ENCODE measurements around the gene SLIT1. TPM values are rescaled to one million over a fixed set of nuclear protein-coding genes. Genes with fewer than 3 reads are reported as not detected.

SLIT1 gene
- total RNA-seq, 1 donor from 2014 or later, result 0.47 TPM

DNA sequence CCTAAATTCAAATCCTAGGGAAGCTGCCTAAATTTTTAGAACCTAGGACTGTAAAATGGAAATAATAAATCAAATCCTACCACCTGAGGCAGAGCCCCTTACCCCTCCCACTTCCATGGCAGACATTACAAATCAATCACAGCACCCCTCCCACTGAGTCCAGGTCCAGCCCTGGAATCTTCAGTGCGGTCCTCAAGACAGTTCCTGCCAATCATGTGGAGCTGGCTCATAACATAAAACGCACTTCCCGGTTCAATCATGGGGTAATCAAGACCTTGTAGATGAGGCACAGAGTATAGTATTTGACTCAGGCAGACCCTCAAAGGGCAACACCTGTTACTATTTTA is 157.0 kb downstream of the SLIT1 start:
- intact Hi-C loops (cut with micrococcal nuclease), result no loop called here

- intact Hi-C loops (cut with micrococcal nuclease), result no loop called here
Observed at GRCh38 chr10:97028126-97028831, 157.5 kb downstream of the SLIT1 start.

- intact Hi-C loops (cut with micrococcal nuclease), result loop anchor here (1.0 kb wide), 7 partner anchors 115 to 650 kb away; no protein-coding TSS in a partner anchor
Observed at GRCh38 chr10:97025613-97026242, 160.0 kb downstream of the SLIT1 start.

GRCh38 chr10:97024168-97025073 is 161.3 kb downstream of the SLIT1 start:
- intact Hi-C loops (cut with micrococcal nuclease), result loop anchor here (1.0 kb wide), 7 partner anchors 114 to 649 kb away; no protein-coding TSS in a partner anchor

- intact Hi-C loops (cut with micrococcal nuclease), result no loop called here
Observed at GRCh38 chr10:97023401-97024167, 162.2 kb downstream of the SLIT1 start.

- intact Hi-C loops (cut with micrococcal nuclease), result no loop called here
Observed at GRCh38 chr10:97022616-97023015, 163.1 kb downstream of the SLIT1 start.

GRCh38 chr10:97020452-97021400 is 165.0 kb downstream of the SLIT1 start:
- intact Hi-C loops (cut with micrococcal nuclease), result no loop called here

GRCh38 chr10:97019213-97019844 is 166.4 kb downstream of the SLIT1 start:
- intact Hi-C loops (cut with micrococcal nuclease), result no loop called here

- intact Hi-C loops (cut with micrococcal nuclease), result no loop called here
Observed at GRCh38 chr10:97018251-97019212, 167.2 kb downstream of the SLIT1 start.

DNA sequence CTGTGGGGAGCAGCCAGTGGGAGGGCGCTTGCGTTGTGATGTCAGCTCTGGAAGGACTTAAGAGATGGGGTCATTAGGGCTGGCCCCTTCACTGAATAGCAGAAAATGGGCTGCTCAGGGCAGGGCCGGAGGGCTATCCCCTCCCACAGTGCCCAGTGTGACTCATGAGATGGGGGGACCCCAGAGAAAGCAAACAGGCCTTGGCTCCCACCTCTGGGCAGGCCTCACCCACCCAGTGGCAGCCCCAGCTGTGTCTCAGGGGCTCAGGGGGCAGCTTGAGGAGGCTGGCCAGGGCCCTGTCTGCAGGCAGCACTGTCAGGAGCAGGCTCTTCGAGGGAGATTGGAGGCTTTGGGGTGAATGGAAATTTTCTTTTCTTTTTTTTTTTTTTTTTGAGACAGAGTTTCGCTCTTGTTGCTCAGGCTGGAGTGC is 168.3 kb downstream of the SLIT1 start:
- intact Hi-C loops (cut with micrococcal nuclease), result no loop called here

DNA sequence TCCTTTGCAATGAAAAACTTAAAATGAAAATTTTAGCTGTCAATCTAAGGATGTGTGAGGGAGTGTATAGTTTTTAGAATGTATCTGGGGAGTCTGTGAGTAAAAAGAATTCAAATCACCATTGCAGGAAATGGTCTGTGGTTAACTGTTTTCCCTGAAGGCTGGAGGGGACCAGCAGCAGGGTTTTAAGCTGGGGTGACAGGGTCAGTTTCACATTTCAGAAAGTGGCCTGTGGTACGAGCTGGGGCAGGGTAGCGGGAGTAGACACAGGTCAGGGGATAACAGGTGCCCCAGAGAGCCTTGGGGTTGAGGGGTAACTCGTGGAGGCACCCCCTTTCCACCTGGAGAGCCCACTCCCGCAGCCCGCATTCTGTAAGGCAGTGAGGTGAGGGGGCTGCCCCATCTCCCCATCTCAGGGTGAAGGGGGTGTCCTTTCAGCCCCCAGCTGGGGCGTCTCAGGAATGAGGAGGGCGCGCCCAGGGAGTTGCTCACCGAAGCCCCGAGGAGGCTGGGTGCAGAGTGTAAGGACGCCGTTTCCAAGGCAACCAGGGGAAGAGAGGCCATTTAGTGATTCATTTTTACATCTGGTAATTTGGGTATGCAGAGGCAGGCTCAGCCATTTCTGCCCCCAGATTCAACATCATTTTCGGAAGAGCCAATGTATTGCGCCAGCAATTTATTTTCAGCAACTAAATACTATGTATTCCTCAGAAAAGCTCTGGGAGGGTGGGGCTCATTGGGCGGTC is 168.9 kb downstream of the SLIT1 start:
- intact Hi-C loops (cut with micrococcal nuclease), result loop anchor here (1.0 kb wide), 1 partner anchor 39 kb away; no protein-coding TSS in a partner anchor

GRCh38 chr10:97015240-97015639 is 170.5 kb downstream of the SLIT1 start:
- intact Hi-C loops (cut with micrococcal nuclease), result no loop called here

- intact Hi-C loops (cut with micrococcal nuclease), result no loop called here
Observed at GRCh38 chr10:97013983-97014382, 171.8 kb downstream of the SLIT1 start.

DNA sequence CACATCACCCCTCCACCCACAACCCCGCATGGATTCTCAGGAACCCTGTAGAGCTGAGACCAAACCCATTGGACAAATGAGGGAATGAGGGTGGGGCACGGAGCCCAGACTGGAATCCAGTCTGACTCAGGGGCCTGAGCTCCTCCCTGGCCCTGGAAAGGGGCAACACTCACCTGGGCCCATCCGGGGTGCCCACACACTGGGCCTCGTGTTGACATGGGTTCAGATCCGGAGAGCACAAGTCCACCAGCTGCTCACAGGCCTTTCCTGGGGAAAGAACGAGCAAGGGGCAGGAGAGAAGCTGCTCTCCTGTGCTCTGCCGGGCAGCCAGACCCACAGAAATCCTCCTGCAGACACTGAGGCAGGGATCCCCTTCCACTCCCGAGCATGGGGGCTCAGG is 172.2 kb downstream of the SLIT1 start:
- intact Hi-C loops (cut with micrococcal nuclease), result no loop called here

DNA sequence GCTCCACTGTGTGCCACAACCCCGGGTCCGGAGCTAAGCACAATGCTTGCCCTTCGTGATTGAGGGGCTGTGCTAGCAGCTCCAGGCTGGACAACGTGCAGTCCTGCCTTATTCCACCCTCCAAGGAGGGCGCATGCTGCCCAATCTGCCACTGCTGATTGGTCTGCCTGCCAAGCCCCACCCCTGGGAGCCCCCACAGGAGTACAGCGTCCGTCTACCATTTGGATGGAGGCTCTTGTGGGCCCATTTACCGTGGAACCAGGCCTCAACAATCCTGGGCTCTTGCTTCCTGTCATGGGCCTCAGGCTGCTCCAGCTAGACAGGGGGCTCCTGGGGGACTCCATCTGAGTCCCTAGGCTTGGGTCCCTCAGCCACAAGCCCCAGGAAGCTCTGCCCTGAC is 173.3 kb downstream of the SLIT1 start:
- intact Hi-C loops (cut with micrococcal nuclease), result no loop called here

DNA sequence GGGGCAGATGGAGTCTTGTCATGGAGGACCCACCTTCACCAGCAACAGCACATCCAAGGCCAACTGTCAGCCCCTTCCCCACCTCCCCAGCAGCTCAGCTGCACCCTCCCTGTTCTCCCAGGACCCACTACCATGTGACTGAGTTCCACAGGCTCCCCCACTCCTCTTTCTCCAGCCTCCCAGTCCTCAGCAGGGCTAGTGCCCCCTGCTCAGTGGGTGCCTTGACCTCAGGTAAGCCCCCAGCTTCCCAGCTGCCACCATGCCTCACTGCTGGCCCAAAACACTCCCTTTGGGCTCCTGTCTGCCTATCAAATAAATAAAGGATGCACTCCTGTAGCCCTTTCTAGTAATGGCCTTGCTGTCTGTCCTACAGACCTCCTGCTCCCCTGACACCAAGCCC is 174.4 kb downstream of the SLIT1 start:
- intact Hi-C loops (cut with micrococcal nuclease), result no loop called here

- intact Hi-C loops (cut with micrococcal nuclease), result no loop called here
Observed at GRCh38 chr10:97010695-97011206, 175.0 kb downstream of the SLIT1 start.
